Esophagus squamous epithelium (tissue), 5 donors: ENCODE data around the gene RERE. TPM values are rescaled to one million over a fixed set of nuclear protein-coding genes. Genes with fewer than 3 reads are reported as not detected.

ENCODE experiments used
- DNase-seq: peaks from one replicate; lab custom pipeline; 2025; lab: John Stamatoyannopoulos, UW
- H3K27ac ChIP-seq, 4 donors: fragments of 200-600 bp; sonication (generic); one replicate each; pipeline ENCODE4 v1.5.1; 2016 to 2019; ENCODE audit warnings: mild to moderate bottlenecking in 1 of 4
- H3K27me3 ChIP-seq, 4 donors: fragments of 200-600 bp; sonication (generic); 1 replicate in 3 of 4; 2 replicates in 1 of 4; pipeline versions ENCODE4 v1.5.1 to v1.6.0; 2017 to 2021; ENCODE audit warnings: antibody characterized with exemption in 1 of 4
- H3K36me3 ChIP-seq, 3 donors: fragments of 200-600 bp; sonication (generic); one replicate each; pipeline ENCODE4 v1.5.1; 2016 to 2019
- H3K4me1 ChIP-seq, 3 donors: fragments of 200-600 bp; sonication (generic); one replicate each; pipeline ENCODE4 v1.5.1; 2017 to 2019
- H3K4me3 ChIP-seq, 4 donors: fragments of 200-600 bp; sonication (generic); 1 replicate in 3 of 4; 2 replicates in 1 of 4; pipeline ENCODE4 v1.5.1; 2016 to 2019; ENCODE audit warnings: mild to moderate bottlenecking in 2 of 4, moderate library complexity in 1 of 4
- H3K9me3 ChIP-seq, 3 donors: fragments of 200-600 bp; sonication (generic); one replicate each; pipeline ENCODE4 v1.5.1; 2016 to 2019
- POLR2A ChIP-seq, 4 donors: fragments of 450-650 bp; IDR thresholded peaks; one replicate each; pipeline ENCODE4 v1.6.1; 2017; ENCODE audit warnings: antibody characterized with exemption in 4 of 4, mild to moderate bottlenecking in 4 of 4, moderate library complexity in 3 of 4
- WGBS, 2 donors: methylation state at CpG; one replicate each; pipeline ENCODE4 v1.1.5; 2018; 5-methylcytosine and 5-hydroxymethylcytosine counted together
- intact Hi-C: fragments of 100-400 bp; cut with DNase I; formaldehyde crosslinking; loops from one replicate; pipeline ENCODE4 v1.15.0; 2022
- total RNA-seq, 4 donors: library from RNA; depleted of rRNA; stranded (reverse); fragments of >200 nt; gene quantifications; one replicate each; pipeline ENCODE4 v1.1.0, GENCODE V29; 2016
- TF ChIP-seq, protein P1 (sequence below), 6 experiments: fragments of 450-650 bp in 4 of 6; fragments of 200-600 bp in 2 of 6; sonication (generic) in 2 of 6; IDR thresholded peaks; one replicate each; pipeline ENCODE4 v1.5.1; 2016 to 2019; ENCODE audit warnings: antibody characterized with exemption in 6 of 6, mild to moderate bottlenecking in 4 of 6, moderate library complexity in 4 of 6
- donor health status: DM: yes; HTN: yes; CAD: no.

Gene RERE
- total RNA-seq, 4 donors from 2014 or later = 27.5 to 56.6 (median 32.1) TPM

DNA sequence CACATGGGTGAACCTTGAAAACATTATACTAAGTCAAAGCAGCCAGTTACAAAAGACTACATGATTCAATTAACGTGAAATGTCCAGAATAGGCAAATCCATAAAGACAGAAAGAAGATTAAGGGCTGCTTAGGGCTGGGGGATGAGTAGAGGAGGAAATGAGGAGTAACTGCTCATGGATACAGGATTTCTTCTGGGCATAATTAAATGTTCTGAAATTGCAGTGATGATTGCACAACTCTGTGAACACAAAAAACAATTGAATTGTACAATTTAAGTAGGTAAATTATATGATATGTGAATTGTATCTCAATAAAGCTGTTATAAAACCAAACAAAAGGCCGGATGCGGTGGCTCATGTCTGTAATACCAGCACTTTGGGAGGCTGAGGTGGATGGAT, 52.2 kb downstream of the RERE start:
- DNase-seq = no peak
- Histone ChIP-seq H3K9me3 (no peaks in the 10 kb centered on the region), H3K27ac (no peak overlapping the region), H3K4me1 (peaks cover 5 to 27% (median 6%) of the 10 kb centered on the region in 3 donors), H3K36me3 (no peaks in the 10 kb centered on the region), H3K4me3 (no peak overlapping the region), H3K27me3 (no peaks in the 10 kb centered on the region)
- TF ChIP-seq POLR2A (IDR thresholded peaks at IDR 0.05) = no peak
- TF ChIP-seq, protein P1, sequence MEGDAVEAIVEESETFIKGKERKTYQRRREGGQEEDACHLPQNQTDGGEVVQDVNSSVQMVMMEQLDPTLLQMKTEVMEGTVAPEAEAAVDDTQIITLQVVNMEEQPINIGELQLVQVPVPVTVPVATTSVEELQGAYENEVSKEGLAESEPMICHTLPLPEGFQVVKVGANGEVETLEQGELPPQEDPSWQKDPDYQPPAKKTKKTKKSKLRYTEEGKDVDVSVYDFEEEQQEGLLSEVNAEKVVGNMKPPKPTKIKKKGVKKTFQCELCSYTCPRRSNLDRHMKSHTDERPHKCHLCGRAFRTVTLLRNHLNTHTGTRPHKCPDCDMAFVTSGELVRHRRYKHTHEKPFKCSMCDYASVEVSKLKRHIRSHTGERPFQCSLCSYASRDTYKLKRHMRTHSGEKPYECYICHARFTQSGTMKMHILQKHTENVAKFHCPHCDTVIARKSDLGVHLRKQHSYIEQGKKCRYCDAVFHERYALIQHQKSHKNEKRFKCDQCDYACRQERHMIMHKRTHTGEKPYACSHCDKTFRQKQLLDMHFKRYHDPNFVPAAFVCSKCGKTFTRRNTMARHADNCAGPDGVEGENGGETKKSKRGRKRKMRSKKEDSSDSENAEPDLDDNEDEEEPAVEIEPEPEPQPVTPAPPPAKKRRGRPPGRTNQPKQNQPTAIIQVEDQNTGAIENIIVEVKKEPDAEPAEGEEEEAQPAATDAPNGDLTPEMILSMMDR (IDR thresholded peaks at IDR 0.05) = no peak
- intact Hi-C loops = no loop called here
- 86 to 93% methylated on average over 3 of the region's 3 CpGs for WGBS, 2 donors

DNA sequence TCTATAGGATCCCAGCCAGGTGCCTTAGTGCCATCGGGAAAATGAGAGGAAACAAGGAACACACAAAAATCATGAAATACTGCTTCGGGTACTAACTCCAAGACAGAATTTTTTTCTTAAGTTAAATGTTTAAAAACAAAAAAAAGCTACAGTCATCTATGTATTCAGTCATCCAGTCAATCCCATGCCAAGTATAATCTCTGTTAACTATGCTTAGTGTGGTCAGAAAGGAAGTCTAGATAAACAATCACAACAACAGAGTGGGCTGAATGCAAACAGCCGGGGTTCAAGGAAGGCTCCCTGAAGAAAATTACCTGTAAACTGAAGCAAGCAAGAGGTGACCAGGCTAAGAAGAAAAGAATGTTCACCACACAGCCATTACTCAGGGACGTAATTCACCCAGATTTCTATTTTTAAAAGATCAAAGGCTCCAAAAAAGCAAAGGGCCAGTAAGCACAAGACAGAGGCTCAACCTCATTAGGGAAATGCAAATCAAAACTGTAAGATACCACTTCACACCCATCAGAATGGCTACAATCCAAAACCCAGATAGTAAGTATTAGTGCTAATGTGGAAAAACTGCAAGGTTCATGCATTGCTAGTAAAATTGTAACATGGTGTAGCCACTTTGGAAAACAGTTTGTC, 53.0 kb downstream of the RERE start:
- no peaks in the 10 kb centered on the region for H3K9me3 ChIP-seq
- H3K36me3 ChIP-seq = no peaks in the 10 kb centered on the region
- no peak overlapping the region for H3K27ac ChIP-seq
- TF ChIP-seq, protein P1 (IDR thresholded peaks at IDR 0.05) = no peak
- TF ChIP-seq POLR2A (IDR thresholded peaks at IDR 0.05) = no peak
- H3K27me3 ChIP-seq = no peaks in the 10 kb centered on the region
- no peak for DNase-seq
- intact Hi-C loops = no loop called here
- H3K4me1 ChIP-seq = peaks cover 5 to 27% (median 6%) of the 10 kb centered on the region in 3 donors
- H3K4me3 ChIP-seq = no peak overlapping the region
- 39 to 48% methylated on average over 4 of the region's 4 CpGs for WGBS, 2 donors

DNA sequence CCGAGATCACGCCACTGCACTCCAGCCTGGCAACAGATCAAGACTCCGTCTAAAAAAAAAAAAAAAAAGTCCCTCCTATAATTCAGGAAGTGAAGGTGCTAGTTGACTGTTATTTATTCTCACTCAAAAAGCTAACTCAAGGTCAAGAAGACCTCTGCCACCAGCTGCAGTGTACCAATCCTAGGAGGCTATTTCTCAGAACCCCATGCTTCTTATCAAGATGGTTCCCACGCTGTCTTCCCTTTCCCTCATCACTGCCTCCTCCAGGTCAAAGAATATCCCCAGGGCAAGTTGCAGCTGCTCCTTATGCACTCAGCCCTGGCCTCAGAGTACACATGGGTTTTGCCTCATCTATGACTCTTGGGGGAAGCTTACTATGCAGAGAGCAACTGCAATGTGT, 53.6 kb downstream of the RERE start:
- Histone ChIP-seq H3K9me3 (no peaks in the 10 kb centered on the region), H3K4me3 (no peak overlapping the region), H3K36me3 (no peaks in the 10 kb centered on the region), H3K4me1 (peaks cover 5 to 26% (median 6%) of the 10 kb centered on the region in 3 donors), H3K27me3 (no peaks in the 10 kb centered on the region), H3K27ac (no peak overlapping the region)
- no peak for DNase-seq
- TF ChIP-seq POLR2A (IDR thresholded peaks at IDR 0.05) = no peak
- TF ChIP-seq, protein P1 (IDR thresholded peaks at IDR 0.05) = no peak
- intact Hi-C loops = no loop called here
- WGBS, 2 donors = 69 to 73% methylated on average over 4 of the region's 4 CpGs

DNA sequence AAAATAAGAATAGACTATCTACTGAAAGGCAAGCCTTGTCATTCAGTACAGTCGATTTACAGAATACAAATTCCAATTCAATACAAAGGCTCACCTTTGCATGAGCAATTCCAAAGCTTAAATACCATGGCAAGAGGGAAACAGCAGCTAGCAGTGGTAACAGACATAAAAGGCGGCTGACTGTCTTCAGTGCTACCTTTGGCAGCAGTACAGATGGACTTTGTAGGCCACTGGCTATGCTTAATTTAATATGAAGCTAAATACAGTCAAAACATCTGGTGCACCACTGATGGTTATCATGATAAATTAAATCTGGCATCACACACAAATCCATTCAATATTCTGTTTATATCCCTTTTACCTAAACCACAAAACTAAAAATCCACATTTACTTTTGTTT, 62.4 kb downstream of the RERE start:
- TF ChIP-seq, protein P1 (IDR thresholded peaks at IDR 0.05) = no peak
- no peak for TF ChIP-seq POLR2A (IDR thresholded peaks at IDR 0.05)
- Histone ChIP-seq H3K9me3 (no peaks in the 10 kb centered on the region), H3K27me3 (no peaks in the 10 kb centered on the region), H3K36me3 (no peaks in the 10 kb centered on the region), H3K4me3 (no peak overlapping the region), H3K27ac (no peak overlapping the region), H3K4me1 (peaks cover 0 to 10% (median 0%) of the 10 kb centered on the region in 3 donors)
- intact Hi-C loops = no loop called here
- WGBS, 2 donors = 68% methylated on average over 2 of the region's 2 CpGs
- no peak for DNase-seq

DNA sequence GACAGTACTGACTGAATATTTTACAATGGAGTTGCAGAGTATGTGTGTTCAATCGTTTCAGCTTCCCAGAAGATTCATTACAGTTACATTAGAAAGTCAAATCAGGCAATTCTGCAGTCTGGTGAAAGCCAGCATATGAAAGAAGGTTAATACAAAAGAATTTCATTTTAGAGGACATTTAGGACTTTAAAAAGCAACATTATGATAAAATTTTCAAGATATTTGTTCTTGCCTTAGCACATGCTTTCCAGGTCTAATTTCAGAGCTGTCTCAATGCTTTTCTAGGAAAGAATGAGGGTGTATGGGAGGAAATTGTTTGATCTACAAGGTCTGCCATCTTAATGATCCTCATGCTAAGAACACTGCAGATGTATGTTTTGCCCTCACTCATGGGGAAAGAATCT, 63.2 kb downstream of the RERE start:
- no peaks in the 10 kb centered on the region for H3K36me3 ChIP-seq
- no peak overlapping the region for H3K4me3 ChIP-seq
- DNase-seq = no peak
- WGBS, 2 donors = 64 to 76% methylated on average over 1 of the region's 1 CpG
- intact Hi-C loops = no loop called here
- no peaks in the 10 kb centered on the region for H3K9me3 ChIP-seq
- TF ChIP-seq, protein P1 (IDR thresholded peaks at IDR 0.05) = no peak
- no peak for TF ChIP-seq POLR2A (IDR thresholded peaks at IDR 0.05)
- no peaks in the 10 kb centered on the region for H3K27me3 ChIP-seq
- no peak overlapping the region for H3K27ac ChIP-seq
- H3K4me1 ChIP-seq = peaks cover 0 to 10% (median 0%) of the 10 kb centered on the region in 3 donors
